ENCODE results near the gene RFX6. TPM values are rescaled to one million over a fixed set of nuclear protein-coding genes. Genes with fewer than 3 reads are reported as not detected.

RFX6 gene
- total RNA-seq, 2 experiments from 2014 or later = not detected

DNA sequence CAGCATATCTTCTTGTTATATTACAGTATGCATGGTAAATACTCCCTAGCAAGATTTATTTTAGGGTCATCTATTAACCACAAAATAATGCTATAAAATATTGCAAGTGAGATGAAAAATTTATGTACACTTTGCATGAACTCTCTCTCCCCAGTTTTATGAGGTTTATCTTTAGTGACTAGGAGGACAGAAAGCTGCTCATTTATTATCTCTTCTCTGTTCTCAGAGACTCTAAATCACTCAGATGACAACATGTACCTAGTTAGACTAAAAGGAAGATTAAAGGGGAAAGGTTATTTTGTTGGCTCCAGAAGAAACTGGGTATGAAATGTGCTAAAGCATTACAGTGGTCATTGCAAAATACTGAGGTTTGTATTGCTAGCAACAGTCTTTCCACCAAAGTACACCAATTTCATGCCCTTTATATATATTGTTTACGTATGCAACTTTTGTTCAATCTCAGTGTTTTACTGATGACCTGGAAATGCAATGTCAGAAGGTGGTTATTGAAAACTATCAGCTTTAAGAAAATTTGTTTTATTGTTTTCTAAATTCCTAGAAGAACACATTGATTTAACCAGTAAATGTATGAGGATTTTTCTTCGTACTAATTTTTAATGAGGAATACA is 11.8 kb downstream of the RFX6 start:
- intact Hi-C loops (cut with micrococcal nuclease) = no loop called here
- no peak overlapping the region for H3K27ac Mint-ChIP-seq
- ChIA-PET CTCF (no interaction called here), POLR2A (no interaction called here)
- no peak overlapping the region for H3K4me3 Mint-ChIP-seq
- TF ChIP-seq, protein P1, sequence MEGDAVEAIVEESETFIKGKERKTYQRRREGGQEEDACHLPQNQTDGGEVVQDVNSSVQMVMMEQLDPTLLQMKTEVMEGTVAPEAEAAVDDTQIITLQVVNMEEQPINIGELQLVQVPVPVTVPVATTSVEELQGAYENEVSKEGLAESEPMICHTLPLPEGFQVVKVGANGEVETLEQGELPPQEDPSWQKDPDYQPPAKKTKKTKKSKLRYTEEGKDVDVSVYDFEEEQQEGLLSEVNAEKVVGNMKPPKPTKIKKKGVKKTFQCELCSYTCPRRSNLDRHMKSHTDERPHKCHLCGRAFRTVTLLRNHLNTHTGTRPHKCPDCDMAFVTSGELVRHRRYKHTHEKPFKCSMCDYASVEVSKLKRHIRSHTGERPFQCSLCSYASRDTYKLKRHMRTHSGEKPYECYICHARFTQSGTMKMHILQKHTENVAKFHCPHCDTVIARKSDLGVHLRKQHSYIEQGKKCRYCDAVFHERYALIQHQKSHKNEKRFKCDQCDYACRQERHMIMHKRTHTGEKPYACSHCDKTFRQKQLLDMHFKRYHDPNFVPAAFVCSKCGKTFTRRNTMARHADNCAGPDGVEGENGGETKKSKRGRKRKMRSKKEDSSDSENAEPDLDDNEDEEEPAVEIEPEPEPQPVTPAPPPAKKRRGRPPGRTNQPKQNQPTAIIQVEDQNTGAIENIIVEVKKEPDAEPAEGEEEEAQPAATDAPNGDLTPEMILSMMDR (IDR thresholded peaks at IDR 0.05) = no peak
- H3K36me3 Mint-ChIP-seq (ENCODE audit: low read depth) = no peaks in the 10 kb centered on the region
- H3K9me3 Mint-ChIP-seq = no peaks in the 10 kb centered on the region
- no peaks in the 10 kb centered on the region for H3K27me3 Mint-ChIP-seq
- no peaks in the 10 kb centered on the region for H3K4me1 Mint-ChIP-seq (ENCODE audit: low read depth)
- ATAC-seq = no peak
- no peak for DNase-seq

DNA sequence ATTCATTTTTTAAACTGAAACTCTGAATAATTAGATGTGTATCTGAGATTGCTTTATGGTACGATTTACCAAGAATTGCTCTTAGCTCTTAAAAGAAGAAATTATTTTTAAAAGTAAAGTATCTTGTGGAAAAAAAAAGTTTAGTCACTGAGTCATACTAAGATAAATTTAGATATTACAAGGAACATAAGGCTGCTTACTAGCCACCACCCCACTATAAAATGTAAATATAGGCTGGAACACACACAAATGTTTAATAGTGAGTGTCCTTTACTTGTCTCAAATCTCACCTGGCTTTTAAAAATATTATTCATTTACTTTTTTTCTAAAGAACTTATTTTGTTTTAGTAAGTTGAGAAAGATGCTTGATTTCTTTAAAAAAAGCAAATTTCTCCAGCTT is 17.6 kb downstream of the RFX6 start:
- ChIA-PET CTCF (interaction anchor here (0.7 kb wide), 1 partner anchor 656 kb away, joined by 3 read pairs; no protein-coding TSS in a partner anchor), POLR2A (no interaction called here)
- Mint-ChIP-seq H3K4me3 (no peak overlapping the region), H3K36me3 (ENCODE audit: low read depth) (no peaks in the 10 kb centered on the region), H3K9me3 (no peaks in the 10 kb centered on the region), H3K27ac (no peak overlapping the region), H3K27me3 (no peaks in the 10 kb centered on the region), H3K4me1 (ENCODE audit: low read depth) (no peaks in the 10 kb centered on the region)
- no peak for DNase-seq
- intact Hi-C loops (cut with micrococcal nuclease) = no loop called here
- no peak for ATAC-seq
- TF ChIP-seq, protein P1 (IDR thresholded peaks at IDR 0.05) = no peak

GRCh38 chr6:116895935-116896334 is 18.9 kb downstream of the RFX6 start:
- ChIA-PET POLR2A (interaction anchor here (0.6 kb wide), 1 partner anchor 1436 kb away, joined by 4 read pairs; no protein-coding TSS in a partner anchor), CTCF (no interaction called here)
- Mint-ChIP-seq H3K36me3 (ENCODE audit: low read depth) (no peaks in the 10 kb centered on the region), H3K4me1 (ENCODE audit: low read depth) (no peaks in the 10 kb centered on the region), H3K4me3 (no peak overlapping the region), H3K27ac (no peak overlapping the region), H3K27me3 (no peaks in the 10 kb centered on the region), H3K9me3 (no peaks in the 10 kb centered on the region)
- DNase-seq (no peak), ATAC-seq (no peak)
- intact Hi-C loops (cut with micrococcal nuclease) = no loop called here
- TF ChIP-seq, protein P1 (IDR thresholded peaks at IDR 0.05) = no peak

- TF ChIP-seq, protein P1 (IDR thresholded peaks at IDR 0.05) = no peak
- Mint-ChIP-seq H3K4me3 (no peak overlapping the region), H3K27me3 (no peaks in the 10 kb centered on the region), H3K4me1 (ENCODE audit: low read depth) (no peaks in the 10 kb centered on the region), H3K9me3 (peaks cover 7% of the 10 kb centered on the region), H3K27ac (no peak overlapping the region), H3K36me3 (ENCODE audit: low read depth) (no peaks in the 10 kb centered on the region)
- no peak for DNase-seq
- ChIA-PET CTCF (no interaction called here), POLR2A (no interaction called here)
- intact Hi-C loops (cut with micrococcal nuclease) = no loop called here
- no peak for ATAC-seq
Measured at GRCh38 chr6:116902634-116903033, 25.6 kb downstream of the RFX6 start.

DNA sequence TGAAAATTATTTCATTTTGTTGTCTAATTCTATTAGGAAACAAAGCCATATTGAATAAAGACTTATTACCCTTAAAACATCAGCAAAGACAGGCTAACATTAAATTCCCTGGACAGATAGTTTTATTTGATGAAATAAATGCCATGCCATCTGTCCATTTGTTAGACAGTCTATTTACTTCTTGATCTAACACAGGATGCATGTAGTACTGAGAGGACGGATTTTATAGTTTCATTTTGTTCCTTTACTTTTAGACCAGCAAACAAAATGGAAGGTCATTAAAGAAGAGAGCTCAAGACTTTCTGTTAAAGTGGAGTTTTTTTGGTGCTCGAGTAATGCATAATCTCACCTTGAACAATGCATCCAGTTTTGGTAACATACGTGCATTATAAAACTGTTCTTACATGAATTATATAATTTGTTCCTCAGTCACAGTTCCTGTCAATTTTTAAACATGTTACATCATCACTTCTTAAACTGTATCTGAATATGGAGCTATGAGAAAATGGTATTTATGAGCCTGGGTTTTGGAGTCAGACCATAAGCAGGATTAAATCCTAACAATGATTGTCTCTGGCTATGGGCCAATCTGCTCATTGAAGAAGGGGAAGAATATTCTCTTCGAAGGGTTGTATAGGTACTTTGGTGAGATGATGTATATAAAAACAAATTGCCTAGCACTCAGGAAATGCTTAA is 46.0 kb downstream of the RFX6 start:
- H3K27ac Mint-ChIP-seq = no peak overlapping the region
- H3K4me3 Mint-ChIP-seq = no peak overlapping the region
- no peaks in the 10 kb centered on the region for H3K9me3 Mint-ChIP-seq
- no peaks in the 10 kb centered on the region for H3K4me1 Mint-ChIP-seq (ENCODE audit: low read depth)
- peaks cover 1% of the 10 kb centered on the region for H3K27me3 Mint-ChIP-seq
- intact Hi-C loops (cut with micrococcal nuclease) = no loop called here
- no peaks in the 10 kb centered on the region for H3K36me3 Mint-ChIP-seq (ENCODE audit: low read depth)
- DNase-seq = no peak
- CTCF ChIA-PET = no interaction called here
- TF ChIP-seq, protein P1 (IDR thresholded peaks at IDR 0.05) = no peak
- no peak for ATAC-seq
- POLR2A ChIA-PET = no interaction called here
